Endodermal cell (in vitro differentiated cells): ENCODE data around the gene AKAP13. TPM values are rescaled to one million over a fixed set of nuclear protein-coding genes. Genes with fewer than 3 reads are reported as not detected.

ENCODE experiments used
- DNase-seq: peaks from one replicate; pipeline ENCODE4 v3.0.0-alpha.2; 2017
- H3K27ac ChIP-seq: 2 replicates; pipeline ENCODE4 v1.5.1; 2013; ENCODE audit warnings: mild to moderate bottlenecking, low read depth, low read length, moderate library complexity
- H3K27me3 ChIP-seq: 2 replicates; pipeline ENCODE4 v1.6.1; 2013; ENCODE audit warnings: mild to moderate bottlenecking, low read length, moderate library complexity; ENCODE audit not compliant: insufficient read depth, control insufficient read depth, poor library complexity, severe bottlenecking
- H3K36me3 ChIP-seq: 2 replicates; pipeline ENCODE4 v1.7.0; 2013; ENCODE audit warnings: mild to moderate bottlenecking, low read length, moderate library complexity; ENCODE audit not compliant: control insufficient read depth, insufficient read depth
- H3K4me1 ChIP-seq: one replicate; pipeline ENCODE4 v1.7.0; 2013; ENCODE audit warnings: low read length; ENCODE audit not compliant: control insufficient read depth, insufficient read depth
- H3K4me3 ChIP-seq: 2 replicates; pipeline ENCODE4 v1.5.1; 2013; ENCODE audit warnings: mild to moderate bottlenecking, low read length, moderate library complexity
- H3K9ac ChIP-seq: 2 replicates; pipeline ENCODE4 v1.6.1; 2013; ENCODE audit warnings: mild to moderate bottlenecking, low read length, moderate library complexity; ENCODE audit not compliant: poor library complexity, severe bottlenecking; ENCODE audit errors: extremely low read depth
- H3K9me3 ChIP-seq: 2 replicates; pipeline ENCODE4 v1.6.1; 2013; ENCODE audit warnings: mild to moderate bottlenecking, low read length, moderate library complexity; ENCODE audit not compliant: control insufficient read depth
- H3K27ac Mint-ChIP-seq: 2 replicates; pipeline ENCODE4 v1.8.0; 2020; ENCODE audit warnings: mixed read lengths
- H3K27me3 Mint-ChIP-seq: 2 replicates; pipeline ENCODE4 v1.8.0; 2021; ENCODE audit warnings: mild to moderate bottlenecking, mixed read lengths; ENCODE audit not compliant: insufficient read depth
- H3K36me3 Mint-ChIP-seq: 2 replicates; pipeline ENCODE4 v1.8.0; 2020; ENCODE audit warnings: low read depth, mixed read lengths
- H3K4me1 Mint-ChIP-seq: 2 replicates; pipeline ENCODE4 v1.8.0; 2020; ENCODE audit warnings: mixed read lengths
- H3K4me3 Mint-ChIP-seq: 2 replicates; pipeline ENCODE4 v1.8.0; 2020; ENCODE audit warnings: mild to moderate bottlenecking, moderate library complexity, mixed read lengths
- H3K9me3 Mint-ChIP-seq: 2 replicates; pipeline ENCODE4 v1.8.0; 2020; ENCODE audit warnings: mild to moderate bottlenecking, mixed read lengths
- CTCF ChIP-seq: fragments of 200-600 bp; sonication (generic); conservative IDR thresholded peaks from 2 replicates; pipeline ENCODE4 v1.5.0; 2021; ENCODE audit warnings: antibody characterized with exemption, mild to moderate bottlenecking
- WGBS, 2 experiments: methylation state at CpG; one replicate each; pipeline versions ENCODE4 v1.1.5 to v1.1.7; 2013; ENCODE audit warnings: missing lambda C conversion rate in 2 of 2, mixed read lengths in 1 of 2; ENCODE audit not compliant: insufficient coverage in 1 of 2, insufficient read length in 1 of 2; 5-methylcytosine and 5-hydroxymethylcytosine counted together
- total RNA-seq, 2 donors: library from RNA; stranded (reverse); fragmentation: NEBNext Ultra II Directional in 1 of 2; extraction: Animal tissue kit (Norgen Biotek cat#: 25700) in 1 of 2; gene quantifications; 2 replicates in 1 of 2; 3 replicates in 1 of 2; pipeline ENCODE4 v1.2.1, GENCODE V29; 2021

AKAP13 gene
- total RNA-seq, 2 donors from 2014 or later: 115 to 131 TPM

- 94 to 100% methylated on average over 2 to 5 of the region's 5 CpGs for WGBS, 2 experiments
- Histone ChIP-seq H3K36me3 (peaks cover 71% of the 10 kb centered on the region), H3K27me3 (no peaks in the 10 kb centered on the region), H3K4me3 (peak overlapping the region; percentile 5), H3K27ac (peak overlapping the region; percentile 25), H3K9ac (peak overlapping the region; percentile 8), H3K4me1 (peaks cover 18% of the 10 kb centered on the region), H3K9me3 (no peaks in the 10 kb centered on the region)
- Mint-ChIP-seq H3K27ac (peak overlapping the region; percentile 81), H3K27me3 (no peaks in the 10 kb centered on the region), H3K36me3 (peaks cover 41% of the 10 kb centered on the region), H3K4me3 (peak overlapping the region; percentile 16), H3K9me3 (no peaks in the 10 kb centered on the region), H3K4me1 (peaks cover 38% of the 10 kb centered on the region)
- no peak for TF ChIP-seq CTCF
- no peak for DNase-seq
Measured at GRCh38 chr15:85706779-85707518, 326.5 kb downstream of the AKAP13 start.

- Histone ChIP-seq H3K9me3 (no peaks in the 10 kb centered on the region), H3K36me3 (peaks cover 73% of the 10 kb centered on the region), H3K27me3 (no peaks in the 10 kb centered on the region), H3K27ac (peak overlapping the region; percentile 11), H3K4me1 (peaks cover 18% of the 10 kb centered on the region), H3K4me3 (peak overlapping the region; percentile 42), H3K9ac (peak overlapping the region; percentile 8)
- Mint-ChIP-seq H3K27ac (peak overlapping the region; percentile 81), H3K27me3 (no peaks in the 10 kb centered on the region), H3K36me3 (peaks cover 47% of the 10 kb centered on the region), H3K4me3 (peak overlapping the region; percentile 16), H3K9me3 (no peaks in the 10 kb centered on the region), H3K4me1 (peaks cover 38% of the 10 kb centered on the region)
- TF ChIP-seq CTCF: no peak
- 74 to 79% methylated on average over 7 to 8 of the region's 8 CpGs for WGBS, 2 experiments
- DNase-seq: no peak
Measured at GRCh38 chr15:85707519-85708338, 327.3 kb downstream of the AKAP13 start.

GRCh38 chr15:85708402-85708941, 328.1 kb downstream of the AKAP13 start:
- 86% methylated on average over 5 to 6 of the region's 6 CpGs for WGBS, 2 experiments
- H3K36me3 Mint-ChIP-seq: peaks cover 53% of the 10 kb centered on the region
- Histone ChIP-seq H3K36me3 (peaks cover 72% of the 10 kb centered on the region), H3K4me1 (peaks cover 18% of the 10 kb centered on the region), H3K4me3 (peak overlapping the region; percentile 42), H3K9me3 (no peaks in the 10 kb centered on the region), H3K27me3 (no peaks in the 10 kb centered on the region), H3K27ac (peak overlapping the region; percentile 11), H3K9ac (no peak overlapping the region)
- TF ChIP-seq CTCF: no peak
- peak overlapping the region; percentile 16 for H3K4me3 Mint-ChIP-seq
- peaks cover 38% of the 10 kb centered on the region for H3K4me1 Mint-ChIP-seq
- H3K27ac Mint-ChIP-seq: peak overlapping the region; percentile 81
- no peaks in the 10 kb centered on the region for H3K9me3 Mint-ChIP-seq
- no peak for DNase-seq
- H3K27me3 Mint-ChIP-seq: no peaks in the 10 kb centered on the region
